HTERT RPE-1 (cell line): ENCODE measurements around the gene NHLRC4.
"Not testable (repeated sequence)": the region's sequence is repeated elsewhere in the genome, so short reads cannot be mapped to it uniquely, and the experiment has no call there.

Experiments used
- in situ Hi-C: fragments of 300-500 bp; cut with MboI; formaldehyde crosslinking; loops from 4 replicates; pipeline ENCODE4 v1.14.3; 2020; ENCODE audit warnings: low sequenced_read_pairs

Gene NHLRC4

DNA sequence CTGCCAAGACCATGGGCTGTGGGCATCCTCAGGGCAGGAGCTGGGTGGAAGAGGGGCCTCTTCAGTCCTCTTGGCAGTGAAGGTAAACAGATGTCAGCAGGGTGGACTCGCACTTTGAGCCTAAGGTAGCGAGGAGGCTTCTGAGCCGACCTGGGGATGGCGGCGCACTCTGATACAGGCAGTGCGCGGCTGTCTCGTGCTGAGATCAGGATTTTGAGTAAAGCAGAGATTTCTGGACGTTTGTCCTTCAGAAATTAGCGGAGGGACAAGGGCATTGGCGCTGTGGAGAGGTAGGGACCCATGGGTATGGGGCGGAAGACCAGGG, 29.9 kb downstream of the NHLRC4 start:
- in situ Hi-C loops = no loop called here

GRCh38 chr16:597655-598054, 30.9 kb downstream of the NHLRC4 start:
- in situ Hi-C loops = not testable (repeated sequence)

DNA sequence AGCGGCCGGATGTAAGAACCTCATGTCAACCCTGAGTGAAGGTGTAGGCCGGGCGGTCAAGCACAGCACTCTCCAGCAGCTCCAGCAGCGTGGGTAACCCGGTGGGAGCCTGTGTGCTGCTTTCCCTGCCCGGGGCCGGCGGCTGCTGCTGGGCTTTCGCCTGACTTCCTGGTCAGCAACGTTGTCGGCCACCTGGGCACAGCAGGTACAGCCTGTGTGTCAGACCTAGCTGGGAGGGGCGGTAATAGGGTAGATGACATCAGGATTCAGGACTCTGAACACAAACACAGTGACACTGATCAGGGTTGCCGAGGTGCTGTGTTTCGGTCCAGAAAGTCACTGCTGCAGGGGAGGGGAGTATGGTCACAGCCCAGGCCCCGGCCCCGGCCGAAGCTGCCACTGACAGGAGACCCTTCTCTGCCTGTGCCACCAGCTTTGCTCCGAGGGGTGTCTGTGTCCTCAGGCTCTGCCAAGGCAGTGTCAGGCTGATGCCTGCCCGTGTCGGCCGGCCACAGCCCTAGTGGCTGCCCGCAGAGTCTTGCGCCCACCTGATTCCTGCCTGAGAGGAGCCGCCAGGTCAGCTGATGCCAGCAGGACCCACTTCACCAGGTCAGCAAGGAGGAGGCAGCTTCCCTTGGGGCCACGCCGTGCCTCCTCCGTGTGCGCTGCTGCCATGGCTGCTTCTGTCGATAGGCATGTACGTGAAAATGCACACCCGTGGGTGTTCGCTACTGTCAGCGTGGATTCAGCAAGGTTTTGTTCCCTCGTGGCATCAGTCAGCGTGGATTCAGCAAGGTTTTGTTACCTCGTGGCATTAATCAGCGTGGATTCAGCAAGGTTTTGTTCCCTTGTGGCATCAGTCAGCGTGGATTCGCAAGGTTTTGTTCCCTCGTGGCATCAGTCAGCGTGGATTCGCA, 32.3 kb downstream of the NHLRC4 start:
- in situ Hi-C loops = no loop called here

DNA sequence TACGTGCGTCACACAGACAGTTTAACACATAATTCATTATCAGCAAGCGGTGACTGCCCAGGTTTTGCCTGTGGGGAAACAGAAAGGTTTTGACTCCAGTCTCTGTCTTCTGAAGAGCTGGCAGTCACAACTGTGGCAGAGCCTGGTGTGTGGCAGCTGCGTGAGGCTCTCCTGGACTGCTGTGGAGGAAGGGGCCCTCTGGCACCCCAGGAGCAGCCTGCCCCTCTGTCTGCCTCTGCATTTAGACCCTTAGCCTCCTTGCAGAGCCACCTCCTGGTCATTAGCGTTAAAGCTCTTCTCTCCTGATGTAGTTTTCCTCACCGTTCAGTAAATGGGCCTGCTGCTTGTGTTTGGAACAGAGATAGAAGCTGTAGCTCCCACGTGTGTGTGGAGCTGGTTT, 34.0 kb downstream of the NHLRC4 start:
- in situ Hi-C loops = no loop called here

- in situ Hi-C loops = no loop called here
Measured at GRCh38 chr16:603933-604332, 37.1 kb downstream of the NHLRC4 start.

DNA sequence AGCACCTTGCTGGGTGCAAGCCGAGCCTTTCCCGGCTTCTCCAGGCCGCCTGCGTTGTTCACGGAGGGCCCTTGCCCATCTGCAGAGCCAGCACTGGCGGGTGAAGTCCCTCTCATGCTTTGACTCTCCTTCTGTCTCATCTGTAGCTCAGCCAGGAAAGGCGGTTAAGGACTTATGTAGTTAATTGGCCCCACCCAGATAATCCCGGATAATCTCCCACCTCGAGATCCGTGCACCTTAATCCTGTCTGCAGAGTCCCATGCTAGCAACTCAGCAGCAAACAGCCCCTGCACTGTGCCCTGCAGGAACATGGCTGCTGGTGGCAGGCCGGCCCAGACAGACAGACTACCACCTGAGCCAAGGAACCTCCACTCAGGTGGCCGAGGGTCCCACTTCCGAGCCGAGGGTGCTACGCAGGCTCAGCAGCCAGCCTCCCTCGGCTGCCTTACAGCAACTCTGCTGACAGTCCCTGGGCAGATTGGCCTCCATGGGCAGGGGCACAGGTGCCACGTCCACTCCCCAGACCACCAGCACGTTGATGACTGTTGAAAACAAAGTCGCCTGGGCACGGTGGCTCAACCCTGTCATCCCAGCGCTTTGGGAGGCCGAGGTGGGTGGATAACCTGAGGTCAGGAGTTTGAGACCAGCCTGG, 40.0 kb downstream of the NHLRC4 start:
- in situ Hi-C loops = no loop called here

DNA sequence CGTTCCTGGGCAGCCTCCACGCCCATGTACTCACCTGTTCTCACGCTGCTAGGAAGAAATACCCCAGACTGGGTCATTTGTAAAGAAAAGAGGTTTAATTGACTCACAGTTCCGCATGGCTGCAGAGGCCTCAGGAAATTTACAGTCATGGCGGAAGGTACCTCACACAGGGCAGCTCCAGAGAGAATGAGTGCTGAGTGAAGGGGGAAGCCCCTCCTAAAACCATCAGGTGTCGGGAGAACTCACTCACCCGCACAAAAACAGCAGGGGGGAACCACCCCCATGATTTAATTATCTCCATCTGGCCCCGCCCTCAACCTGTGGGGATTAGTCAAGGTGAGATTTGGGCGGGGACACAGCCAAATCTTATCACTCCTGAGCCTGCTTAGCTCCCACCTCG, 41.2 kb downstream of the NHLRC4 start:
- in situ Hi-C loops = no loop called here

GRCh38 chr16:609316-609715, 42.5 kb downstream of the NHLRC4 start:
- in situ Hi-C loops = no loop called here

- in situ Hi-C loops = no loop called here
Measured at GRCh38 chr16:609984-610383, 43.2 kb downstream of the NHLRC4 start.

- in situ Hi-C loops = no loop called here
Measured at GRCh38 chr16:610513-611381, 43.9 kb downstream of the NHLRC4 start.

GRCh38 chr16:615122-615521, 48.3 kb downstream of the NHLRC4 start:
- in situ Hi-C loops = no loop called here

DNA sequence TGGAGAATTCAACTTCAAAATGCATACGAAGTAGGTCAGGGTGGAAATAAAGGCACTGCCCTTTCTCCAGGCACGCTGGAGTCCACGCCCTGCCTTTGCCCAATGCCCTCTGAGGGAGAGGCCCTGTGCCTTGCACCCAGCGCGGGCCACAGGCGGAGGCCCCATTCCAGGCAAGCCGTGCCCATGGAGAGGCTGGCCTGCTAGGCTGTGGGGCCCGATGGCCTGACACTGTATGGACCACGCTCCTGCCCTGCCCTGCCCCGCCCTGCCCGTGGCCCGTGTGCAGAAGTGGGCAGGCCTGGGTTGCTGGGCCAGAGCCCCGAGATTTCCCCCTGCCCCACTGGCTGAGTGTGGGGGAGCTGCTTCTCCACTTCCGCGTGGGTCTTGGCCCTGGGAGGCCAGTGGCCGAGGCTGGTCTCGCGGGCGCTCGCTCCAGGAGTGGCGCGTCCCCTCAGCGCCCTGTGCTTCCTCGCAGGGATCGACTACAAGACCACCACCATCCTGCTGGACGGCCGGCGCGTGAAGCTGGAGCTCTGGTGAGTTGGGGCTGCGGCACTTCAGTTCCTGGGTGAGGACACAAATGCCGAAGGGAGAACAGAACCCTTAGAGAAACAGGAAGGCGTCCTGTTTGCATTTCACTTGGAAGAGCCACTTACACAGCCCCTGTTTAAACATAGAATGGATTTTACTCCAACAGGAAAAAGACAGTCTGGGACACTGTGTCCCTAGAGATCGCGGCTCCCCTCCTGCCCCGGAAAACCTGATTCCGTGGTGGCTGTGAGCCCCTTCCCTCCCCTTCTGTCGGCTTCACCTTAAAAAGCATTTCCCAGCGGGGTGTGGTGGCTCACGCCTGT, 50.2 kb downstream of the NHLRC4 start:
- in situ Hi-C loops = no loop called here

GRCh38 chr16:617855-618254, 51.0 kb downstream of the NHLRC4 start:
- in situ Hi-C loops = no loop called here
